ENCODE data around the gene ABHD17A. TPM values are rescaled to one million over a fixed set of nuclear protein-coding genes. Genes with fewer than 3 reads are reported as not detected.
A peak's percentile ranks its signal among the peaks of the same experiment; 100 is the strongest.

ABHD17A gene
- total and polyA plus RNA-seq, 10 donors: 73.4 to 107 (median 83.6) TPM

DNA sequence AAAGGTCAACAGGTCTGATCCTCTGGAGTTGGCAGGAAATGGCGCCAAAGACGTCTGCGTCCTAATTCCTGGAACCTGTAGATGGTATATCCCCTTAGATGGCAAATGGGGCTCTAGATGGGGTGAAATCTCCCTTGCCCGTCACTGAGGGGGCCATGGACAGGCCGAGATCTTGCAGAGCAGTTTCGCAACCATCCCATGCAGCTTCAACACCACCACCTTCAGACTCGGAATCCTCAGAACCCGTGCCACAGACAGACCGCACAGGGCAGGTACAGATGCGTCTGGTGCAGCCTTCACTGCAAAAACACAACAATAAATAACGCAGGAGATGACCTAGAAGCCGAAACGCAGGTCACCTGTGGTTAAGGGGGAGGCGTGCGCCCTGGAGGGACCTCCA is 54.7 kb downstream of the ABHD17A start:
- H3K4me3 ChIP-seq: no peak overlapping the region
- intact Hi-C loops (cut with DNase I; ENCODE audit: low total_unique reads): no loop called here
- peaks cover 0 to 93% (median 33%) of the 10 kb centered on the region in 6 donors for H3K36me3 ChIP-seq
- no peaks in the 10 kb centered on the region for H3K9me3 ChIP-seq
- WGBS, 5 donors: 83 to 93% (median 88%) methylated on average over 14 to 15 of the region's 15 CpGs
- no peak overlapping the region for H3K27ac ChIP-seq
- TF ChIP-seq, protein P1, sequence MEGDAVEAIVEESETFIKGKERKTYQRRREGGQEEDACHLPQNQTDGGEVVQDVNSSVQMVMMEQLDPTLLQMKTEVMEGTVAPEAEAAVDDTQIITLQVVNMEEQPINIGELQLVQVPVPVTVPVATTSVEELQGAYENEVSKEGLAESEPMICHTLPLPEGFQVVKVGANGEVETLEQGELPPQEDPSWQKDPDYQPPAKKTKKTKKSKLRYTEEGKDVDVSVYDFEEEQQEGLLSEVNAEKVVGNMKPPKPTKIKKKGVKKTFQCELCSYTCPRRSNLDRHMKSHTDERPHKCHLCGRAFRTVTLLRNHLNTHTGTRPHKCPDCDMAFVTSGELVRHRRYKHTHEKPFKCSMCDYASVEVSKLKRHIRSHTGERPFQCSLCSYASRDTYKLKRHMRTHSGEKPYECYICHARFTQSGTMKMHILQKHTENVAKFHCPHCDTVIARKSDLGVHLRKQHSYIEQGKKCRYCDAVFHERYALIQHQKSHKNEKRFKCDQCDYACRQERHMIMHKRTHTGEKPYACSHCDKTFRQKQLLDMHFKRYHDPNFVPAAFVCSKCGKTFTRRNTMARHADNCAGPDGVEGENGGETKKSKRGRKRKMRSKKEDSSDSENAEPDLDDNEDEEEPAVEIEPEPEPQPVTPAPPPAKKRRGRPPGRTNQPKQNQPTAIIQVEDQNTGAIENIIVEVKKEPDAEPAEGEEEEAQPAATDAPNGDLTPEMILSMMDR (IDR thresholded peaks at IDR 0.05 in 8 of 11, conservative IDR thresholded peaks at IDR 0.05 in 3 of 11): no peak
- TF ChIP-seq POLR2A (IDR thresholded peaks at IDR 0.05) (no peak), POLR2AphosphoS5 (IDR thresholded peaks at IDR 0.05) (no peak)
- H3K27me3 ChIP-seq (replicated peaks in 1 of 7): no peaks in the 10 kb centered on the region
- DNase-seq: no peak
- H3K4me1 ChIP-seq: peaks cover 13 to 97% (median 55%) of the 10 kb centered on the region in 6 donors

DNA sequence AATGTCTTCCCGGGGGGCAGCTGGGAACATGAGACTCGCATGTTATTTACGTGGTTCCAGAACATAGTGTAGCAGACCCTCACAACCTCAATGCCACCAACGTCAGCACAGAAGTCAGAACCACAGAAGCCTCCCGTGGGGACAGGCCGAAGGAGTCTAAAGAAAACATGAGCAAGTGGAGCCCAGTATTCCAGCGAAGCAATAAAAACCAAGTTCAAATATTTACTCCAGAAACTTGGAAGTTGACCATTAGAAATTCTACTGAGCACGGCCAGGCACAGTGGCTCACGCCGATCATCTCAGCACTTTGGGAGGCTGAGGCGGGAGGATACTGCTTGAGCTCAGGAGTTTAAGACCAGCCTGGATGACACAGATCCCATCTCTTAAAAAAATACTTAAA is 55.3 kb downstream of the ABHD17A start:
- no peak for DNase-seq
- TF ChIP-seq POLR2A (IDR thresholded peaks at IDR 0.05): no peak
- TF ChIP-seq, protein P1 (IDR thresholded peaks at IDR 0.05 in 8 of 11, conservative IDR thresholded peaks at IDR 0.05 in 3 of 11): no peak
- 93 to 95% (median 95%) methylated on average over 11 of the region's 11 CpGs for WGBS, 5 donors
- Histone ChIP-seq H3K4me3 (no peak overlapping the region), H3K9me3 (no peaks in the 10 kb centered on the region), H3K27me3 (replicated peaks in 1 of 7) (no peaks in the 10 kb centered on the region), H3K4me1 (peaks cover 7 to 97% (median 52%) of the 10 kb centered on the region in 6 donors), H3K27ac (no peak overlapping the region), H3K36me3 (peaks cover 0 to 96% (median 37%) of the 10 kb centered on the region in 6 donors)
- intact Hi-C loops (cut with DNase I; ENCODE audit: low total_unique reads): no loop called here

DNA sequence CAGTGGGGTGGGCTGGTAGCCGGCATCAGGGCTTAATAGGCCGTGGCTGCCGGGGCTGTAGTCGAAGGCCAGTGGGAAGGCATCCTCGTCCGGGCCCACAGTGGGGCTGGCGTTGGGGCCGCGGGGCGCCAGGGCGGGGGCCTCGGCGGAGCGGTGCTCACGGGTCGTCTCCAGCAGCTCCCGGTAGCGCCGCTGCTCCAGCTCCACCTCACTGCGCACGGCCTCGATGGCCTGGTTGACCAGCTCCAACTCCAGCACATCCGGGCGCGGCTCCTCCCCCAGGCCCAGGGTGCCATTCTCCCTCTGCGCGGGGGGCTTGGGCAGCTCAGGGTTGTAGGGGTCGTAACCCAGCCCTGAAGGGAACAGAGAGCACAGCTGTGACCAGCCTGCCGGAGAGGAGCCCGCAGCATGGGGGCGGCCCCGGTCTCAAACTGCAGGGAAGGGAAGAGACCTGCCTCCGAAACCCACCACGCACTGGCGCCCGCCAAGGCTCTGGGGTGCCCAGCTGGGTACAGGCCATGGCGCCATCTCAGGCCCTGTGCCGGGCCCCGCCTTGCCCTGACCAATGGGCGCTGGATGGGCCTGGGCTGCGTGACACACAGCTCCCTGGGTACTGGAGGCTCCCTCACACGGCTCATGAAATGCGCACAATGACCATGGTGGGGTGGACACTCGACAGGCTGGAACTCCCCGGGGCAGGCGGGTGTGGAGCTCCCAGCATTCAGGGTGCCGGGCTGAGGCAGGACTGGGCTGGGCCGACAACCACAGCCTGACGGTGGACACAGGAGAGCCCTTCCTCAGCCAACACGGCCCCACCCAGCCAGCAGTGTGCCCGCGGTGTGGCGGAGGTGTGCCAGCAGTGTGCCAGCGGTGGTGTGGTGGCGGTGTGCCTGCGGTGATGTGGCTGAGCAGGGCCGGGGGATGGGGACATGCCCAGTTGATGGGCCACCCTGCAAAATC is 56.7 kb downstream of the ABHD17A start:
- intact Hi-C loops (cut with DNase I; ENCODE audit: low total_unique reads): no loop called here
- no peaks in the 10 kb centered on the region for H3K9me3 ChIP-seq
- no peaks in the 10 kb centered on the region for H3K27me3 ChIP-seq (replicated peaks in 1 of 7)
- H3K36me3 ChIP-seq: peaks cover under 1 to 96% (median 49%) of the 10 kb centered on the region in 6 donors
- peak overlapping the region in 5 of 8 donors; percentile 20 to 67 (median 37) for H3K4me3 ChIP-seq
- TF ChIP-seq POLR2AphosphoS5 (IDR thresholded peaks at IDR 0.05): peak; percentile 8 to 54 (median 47)
- TF ChIP-seq, protein P1 (IDR thresholded peaks at IDR 0.05 in 8 of 11, conservative IDR thresholded peaks at IDR 0.05 in 3 of 11): no peak
- no peak for DNase-seq
- WGBS, 5 donors: 71 to 90% (median 89%) methylated on average over 27 to 57 of the region's 57 CpGs
- peaks cover 0 to 97% (median 45%) of the 10 kb centered on the region in 6 donors for H3K4me1 ChIP-seq
- H3K27ac ChIP-seq: peak overlapping the region in 7 of 8 donors; percentile 61 to 89 (median 84)

All from spleen (tissue), 11 donors.